Liver (tissue), 9 donors: ENCODE measurements around the gene CFI. TPM values are rescaled to one million over a fixed set of nuclear protein-coding genes. Genes with fewer than 3 reads are reported as not detected.

Experiments
- DNase-seq: peaks from one replicate; pipeline ENCODE4 v3.0.0-alpha.2; 2017; ENCODE audit warnings: low spot score
- H3K27ac ChIP-seq, 2 donors: one replicate each; pipeline ENCODE4 v1.7.0; 2013; ENCODE audit warnings: inconsistent platforms in 2 of 2, low read length in 2 of 2, control low read depth in 1 of 2, low read depth in 1 of 2, mild to moderate bottlenecking in 1 of 2
- H3K27me3 ChIP-seq, 4 donors: one replicate each; pipeline versions ENCODE4 v1.6.1 to v1.7.0; 2013; ENCODE audit warnings: low read length in 3 of 4, inconsistent platforms in 1 of 4, mild to moderate bottlenecking in 1 of 4, moderate library complexity in 1 of 4; ENCODE audit not compliant: control insufficient read depth in 4 of 4, insufficient read depth in 4 of 4
- H3K36me3 ChIP-seq, 4 donors: one replicate each; pipeline versions ENCODE4 v1.6.1 to v1.7.0; 2013; ENCODE audit warnings: low read length in 3 of 4, mild to moderate bottlenecking in 3 of 4, low read depth in 1 of 4, moderate library complexity in 1 of 4; ENCODE audit not compliant: control insufficient read depth in 4 of 4, insufficient read depth in 3 of 4
- H3K4me1 ChIP-seq, 4 donors: one replicate each; pipeline versions ENCODE4 v1.6.1 to v1.7.0; 2013; ENCODE audit warnings: low read length in 3 of 4, mild to moderate bottlenecking in 3 of 4, moderate library complexity in 1 of 4; ENCODE audit not compliant: control insufficient read depth in 4 of 4, insufficient read depth in 4 of 4
- H3K4me3 ChIP-seq, 3 donors: one replicate each; pipeline versions ENCODE4 v1.6.1 to v1.7.0; 2013; ENCODE audit warnings: low read length in 3 of 3, control low read depth in 1 of 3, low read depth in 1 of 3, mild to moderate bottlenecking in 1 of 3
- H3K9ac ChIP-seq, 2 donors: one replicate each; pipeline ENCODE4 v1.7.0; 2013; ENCODE audit warnings: low read length in 2 of 2, mild to moderate bottlenecking in 2 of 2, moderate library complexity in 2 of 2, control low read depth in 1 of 2, low read depth in 1 of 2
- H3K9me3 ChIP-seq, 4 donors: one replicate each; pipeline versions ENCODE4 v1.6.1 to v1.7.0; 2013; ENCODE audit warnings: low read length in 3 of 4; ENCODE audit not compliant: control insufficient read depth in 4 of 4
- ATF3 ChIP-seq: IDR thresholded peaks from 2 replicates; pipeline ENCODE4 v1.6.1; 2016; ENCODE audit warnings: antibody characterized with exemption
- CTCF ChIP-seq: fragments of 150-350 bp; IDR thresholded peaks from 2 replicates; pipeline ENCODE4 v1.5.1; 2017; ENCODE audit warnings: improper control_type of control experiment, low read depth, low read length; ENCODE audit not compliant: missing input control
- GABPA ChIP-seq, 2 donors: IDR thresholded peaks in 1 of 2; conservative IDR thresholded peaks in 1 of 2; 2 replicates each; pipeline ENCODE4 v1.6.1; 2016; ENCODE audit warnings: antibody characterized with exemption in 2 of 2, mild to moderate bottlenecking in 1 of 2, moderate library complexity in 1 of 2
- HNF4A ChIP-seq, 2 donors: conservative IDR thresholded peaks; 2 replicates each; pipeline ENCODE4 v1.6.1; 2016; ENCODE audit warnings: antibody characterized with exemption in 2 of 2, mild to moderate bottlenecking in 2 of 2
- HNF4G ChIP-seq: IDR thresholded peaks from 2 replicates; pipeline ENCODE4 v1.6.1; 2016; ENCODE audit warnings: antibody characterized with exemption
- JUND ChIP-seq, 2 donors: IDR thresholded peaks; 2 replicates each; pipeline ENCODE4 v1.6.1; 2016; ENCODE audit warnings: antibody characterized with exemption in 2 of 2
- REST ChIP-seq: IDR thresholded peaks from 2 replicates; pipeline ENCODE4 v1.6.1; 2016; ENCODE audit warnings: antibody characterized with exemption, mild to moderate bottlenecking
- TAF1 ChIP-seq: conservative IDR thresholded peaks from 2 replicates; pipeline ENCODE4 v1.6.1; 2016; ENCODE audit warnings: antibody characterized with exemption, mild to moderate bottlenecking
- YY1 ChIP-seq: IDR thresholded peaks from 2 replicates; pipeline ENCODE4 v1.6.1; 2016; ENCODE audit warnings: antibody characterized with exemption, mild to moderate bottlenecking
- ZBTB33 ChIP-seq: IDR thresholded peaks from 2 replicates; pipeline ENCODE4 v1.6.1; 2016; ENCODE audit warnings: antibody characterized with exemption
- WGBS: extraction: QIAGEN DNeasy Blood & Tissue Kit; methylation state at CpG from one replicate; pipeline ENCODE4 v1.1.7; 2013; 5-methylcytosine and 5-hydroxymethylcytosine counted together
- polyA plus RNA-seq, 2 donors: library from polyadenylated mRNA; stranded (reverse) in 1 of 2; unstranded in 1 of 2; fragments of 200-250 nt in 1 of 2; fragments of >200 nt in 1 of 2; fragmentation: Nextera tagmentation in 1 of 2; extraction: Ambion mirVana in 1 of 2; gene quantifications; one replicate each; pipeline versions ENCODE4 v1.2.1 to v1.2.3, GENCODE V29; 2013 to 2015
- total RNA-seq, 2 donors: library from RNA; depleted of rRNA; stranded (reverse); fragments of >200 nt; gene quantifications; one replicate each; pipeline ENCODE4 v1.2.3, GENCODE V29; 2014
- donor health status: healthy.
- donor health status: healthy.
- donor health status: healthy.
- donor health status: healthy.
- donor health status: healthy.

CFI gene
- total and polyA plus RNA-seq, 4 donors: 232 to 598 (median 500) TPM

GRCh38 chr4:109848501-109848900 lies 46.7 kb upstream of the CFI start:
- no peak for DNase-seq
- no peaks in the 10 kb centered on the region for H3K27me3 ChIP-seq
- no peak overlapping the region for H3K4me3 ChIP-seq
- H3K27ac ChIP-seq: no peak overlapping the region
- H3K36me3 ChIP-seq: no peaks in the 10 kb centered on the region
- TF ChIP-seq YY1: no peak
- TF ChIP-seq HNF4G: no peak
- no peak for TF ChIP-seq CTCF
- TF ChIP-seq ATF3: no peak
- TF ChIP-seq JUND (IDR thresholded peaks at IDR 0.05): no peak
- no peak for TF ChIP-seq REST
- no peak for TF ChIP-seq HNF4A (conservative IDR thresholded peaks at IDR 0.05)
- TF ChIP-seq TAF1: no peak
- no peak for TF ChIP-seq ZBTB33
- no peak for TF ChIP-seq GABPA (IDR thresholded peaks at IDR 0.05 in 1 of 2, conservative IDR thresholded peaks at IDR 0.05 in 1 of 2)
- 77% methylated on average over 2 of the region's 2 CpGs for WGBS
- peaks cover 7 to 24% (median 11%) of the 10 kb centered on the region in 4 donors for H3K4me1 ChIP-seq
- H3K9ac ChIP-seq: no peak overlapping the region
- H3K9me3 ChIP-seq: no peaks in the 10 kb centered on the region

GRCh38 chr4:109847896-109848442 lies 46.2 kb upstream of the CFI start, which contains the start of gene LRIT3:
Gene LRIT3 (plus strand): TSS chr4:109848107. CDS start chr4:109848202, 95 bp downstream.
- Histone ChIP-seq H3K36me3 (no peaks in the 10 kb centered on the region), H3K4me1 (peaks cover 7 to 24% (median 11%) of the 10 kb centered on the region in 4 donors), H3K4me3 (no peak within 1 kb of the TSS), H3K9ac (no peak within 1 kb of the TSS), H3K27ac (no peak within 1 kb of the TSS), H3K27me3 (no peaks in the 10 kb centered on the region), H3K9me3 (no peaks in the 10 kb centered on the region)
- no peak for DNase-seq
- 43% methylated on average over 5 of the region's 5 CpGs for WGBS
- TF ChIP-seq CTCF: no peak
